Transverse colon (tissue), 4 donors: ENCODE measurements around the gene NIPAL1.

Experiments
- CTCF ChIP-seq, 5 experiments: fragments of 200-600 bp in 3 of 5; fragments of 450-650 bp in 2 of 5; sonication (generic) in 3 of 5; IDR thresholded peaks; 1 replicate in 2 of 5; 2 replicates in 3 of 5; pipeline ENCODE4 v1.5.1; 2016 to 2017; ENCODE audit warnings: antibody characterized with exemption in 5 of 5, inconsistent platforms in 3 of 5, mild to moderate bottlenecking in 2 of 5, moderate library complexity in 1 of 5
- EP300 ChIP-seq: sonication (generic); formaldehyde crosslinking; IDR thresholded peaks from one replicate; pipeline ENCODE4 v1.6.1; 2017; ENCODE audit warnings: antibody characterized with exemption, low read depth
- POLR2AphosphoS5 ChIP-seq, 3 donors: sonication (generic); formaldehyde crosslinking; IDR thresholded peaks; one replicate each; pipeline ENCODE4 v1.6.1; 2016; ENCODE audit warnings: antibody characterized with exemption in 3 of 3

DNA sequence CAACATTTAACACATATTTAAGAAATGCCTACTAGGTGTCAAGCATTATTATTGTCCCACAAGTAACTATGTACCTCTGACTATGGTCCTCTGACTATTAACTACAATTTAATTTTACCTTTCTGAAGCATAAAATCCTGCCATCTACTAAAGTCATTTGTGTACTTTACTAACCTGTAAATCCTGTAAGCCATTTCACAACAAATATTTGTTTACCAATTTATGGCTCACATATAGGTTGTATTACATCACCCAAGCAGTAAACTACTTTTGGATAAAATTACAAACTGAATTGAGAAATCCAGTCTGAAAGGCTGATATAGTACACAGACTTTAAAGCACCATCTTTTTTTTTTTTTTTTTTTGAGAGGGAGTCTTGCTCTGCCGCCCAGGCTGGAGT lies 43.9 kb upstream of the NIPAL1 start:
- no peak for TF ChIP-seq CTCF (IDR thresholded peaks at IDR 0.05)
- no peak for TF ChIP-seq POLR2AphosphoS5 (IDR thresholded peaks at IDR 0.05)
- no peak for TF ChIP-seq EP300
